H9 (cell line): ENCODE measurements around the gene CEP170B. TPM values are rescaled to one million over a fixed set of nuclear protein-coding genes. Genes with fewer than 3 reads are reported as not detected.

Experiments
- DNase-seq: peaks from one replicate; pipeline ENCODE4 v3.0.0-alpha.2; 2017
- H2AFZ ChIP-seq: one replicate; pipeline ENCODE4 v1.6.1; 2013; ENCODE audit warnings: mild to moderate bottlenecking, low read length, control low read depth, moderate library complexity
- H2AK5ac ChIP-seq: 2 replicates; pipeline ENCODE4 v1.6.1; 2013; ENCODE audit warnings: low read length, control low read depth, mixed read lengths; ENCODE audit not compliant: insufficient read length
- H2BK120ac ChIP-seq: one replicate; pipeline ENCODE4 v1.6.1; 2013; ENCODE audit warnings: low read depth, mild to moderate bottlenecking, low read length, control low read depth, inconsistent platforms; ENCODE audit not compliant: poor library complexity, severe bottlenecking
- H2BK12ac ChIP-seq: 2 replicates; pipeline ENCODE4 v1.6.1; 2013; ENCODE audit warnings: low read length, control low read depth, mixed read lengths, low read depth; ENCODE audit not compliant: insufficient read length
- H2BK15ac ChIP-seq: 2 replicates; pipeline ENCODE4 v1.6.1; 2013; ENCODE audit warnings: low read depth, low read length, control low read depth
- H2BK20ac ChIP-seq: one replicate; pipeline ENCODE4 v1.6.1; 2013; ENCODE audit warnings: low read depth, mild to moderate bottlenecking, low read length, control low read depth, inconsistent platforms; ENCODE audit not compliant: poor library complexity, severe bottlenecking
- H2BK5ac ChIP-seq: 2 replicates; pipeline ENCODE4 v1.6.1; 2013; ENCODE audit warnings: low read length, control low read depth, mixed read lengths; ENCODE audit not compliant: insufficient read length
- H3K14ac ChIP-seq: 2 replicates; pipeline ENCODE4 v1.6.1; 2013; ENCODE audit warnings: low read length, control low read depth; ENCODE audit not compliant: insufficient read depth
- H3K18ac ChIP-seq: 2 replicates; pipeline ENCODE4 v1.6.1; 2013; ENCODE audit warnings: low read depth, mild to moderate bottlenecking, mixed read lengths, low read length, control low read depth; ENCODE audit not compliant: insufficient read length
- H3K23ac ChIP-seq: 2 replicates; pipeline ENCODE4 v1.6.1; 2013; ENCODE audit warnings: low read length, control low read depth, mixed read lengths, low read depth; ENCODE audit not compliant: insufficient read length
- H3K23me2 ChIP-seq: 2 replicates; pipeline ENCODE4 v1.6.1; 2013; ENCODE audit warnings: low read depth, mild to moderate bottlenecking, mixed read lengths, low read length, control low read depth; ENCODE audit not compliant: insufficient read length, poor library complexity, severe bottlenecking
- H3K27ac ChIP-seq: 2 replicates; pipeline ENCODE4 v1.5.1; 2013; ENCODE audit warnings: low read length, control low read depth, mixed read lengths, low read depth; ENCODE audit not compliant: insufficient read length
- H3K27me3 ChIP-seq: 2 replicates; pipeline ENCODE4 v1.6.1; 2013; ENCODE audit warnings: low read length, control low read depth, inconsistent platforms; ENCODE audit not compliant: insufficient read depth
- H3K4ac ChIP-seq: 2 replicates; pipeline ENCODE4 v1.6.1; 2013; ENCODE audit warnings: low read depth, mild to moderate bottlenecking, control low read depth, inconsistent platforms, low read length, moderate library complexity
- H3K4me1 ChIP-seq: 2 replicates; pipeline ENCODE4 v1.6.1; 2013; ENCODE audit warnings: low read length, control low read depth, inconsistent platforms; ENCODE audit not compliant: insufficient read depth
- H3K4me2 ChIP-seq: 2 replicates; pipeline ENCODE4 v1.6.1; 2013; ENCODE audit warnings: low read length, control low read depth, mixed read lengths; ENCODE audit not compliant: insufficient read length, insufficient read depth
- H3K56ac ChIP-seq: 2 replicates; pipeline ENCODE4 v1.6.1; 2013; ENCODE audit warnings: low read depth, mild to moderate bottlenecking, mixed read lengths, low read length, control low read depth; ENCODE audit not compliant: insufficient read length
- H3K79me1 ChIP-seq: 2 replicates; pipeline ENCODE4 v1.6.1; 2013; ENCODE audit warnings: low read depth, mild to moderate bottlenecking, moderate library complexity, low read length, control low read depth, inconsistent platforms; ENCODE audit not compliant: insufficient read depth, poor library complexity, severe bottlenecking
- H3K79me2 ChIP-seq: 2 replicates; pipeline ENCODE4 v1.6.1; 2013; ENCODE audit warnings: low read length, control low read depth, inconsistent platforms; ENCODE audit not compliant: insufficient read depth
- H3K9ac ChIP-seq: 2 replicates; pipeline ENCODE4 v1.6.1; 2013; ENCODE audit warnings: low read length, control low read depth, mixed read lengths; ENCODE audit not compliant: insufficient read length; ENCODE audit errors: extremely low read depth
- H3K9me3 ChIP-seq: one replicate; pipeline ENCODE4 v1.6.1; 2013; ENCODE audit warnings: low read depth, low read length, inconsistent platforms; ENCODE audit not compliant: control insufficient read depth
- H3T11ph ChIP-seq: one replicate; pipeline ENCODE4 v1.6.1; 2013; ENCODE audit warnings: mild to moderate bottlenecking, low read length, control low read depth, inconsistent platforms
- H4K20me1 ChIP-seq: one replicate; pipeline ENCODE4 v1.6.1; 2013; ENCODE audit not compliant: control insufficient read depth, insufficient read length, insufficient read depth
- H4K5ac ChIP-seq: 2 replicates; pipeline ENCODE4 v1.6.1; 2013; ENCODE audit warnings: low read depth, mild to moderate bottlenecking, mixed read lengths, low read length, control low read depth; ENCODE audit not compliant: insufficient read length
- H4K8ac ChIP-seq: replicated peaks from 2 replicates; pipeline ENCODE4 v1.6.1; 2013; ENCODE audit warnings: low read length, control low read depth, mixed read lengths, low read depth; ENCODE audit not compliant: insufficient read length
- H4K91ac ChIP-seq: 2 replicates; pipeline ENCODE4 v1.6.1; 2013; ENCODE audit warnings: low read depth, mild to moderate bottlenecking, moderate library complexity, mixed read lengths, low read length, control low read depth; ENCODE audit not compliant: insufficient read length
- H3K27ac Mint-ChIP-seq, 3 experiments: 2 replicates in 2 of 3; 3 replicates in 1 of 3; pipeline ENCODE4 v1.8.0; 2020 to 2021; ENCODE audit warnings: mixed read lengths in 3 of 3, mild to moderate bottlenecking in 1 of 3, moderate library complexity in 1 of 3
- H3K27me3 Mint-ChIP-seq: 2 replicates; pipeline ENCODE4 v1.8.0; 2021; ENCODE audit warnings: low read depth, mild to moderate bottlenecking, moderate library complexity, mixed read lengths
- H3K36me3 Mint-ChIP-seq, 3 experiments: 2 replicates in 2 of 3; 3 replicates in 1 of 3; pipeline ENCODE4 v1.8.0; 2020 to 2021; ENCODE audit warnings: low read depth in 3 of 3, mixed read lengths in 3 of 3; ENCODE audit not compliant: insufficient read depth in 1 of 3
- H3K4me1 Mint-ChIP-seq, 2 experiments: 2 replicates each; pipeline ENCODE4 v1.8.0; 2020; ENCODE audit warnings: mixed read lengths in 2 of 2
- H3K4me3 Mint-ChIP-seq, 2 experiments: 2 replicates in 1 of 2; 3 replicates in 1 of 2; pipeline ENCODE4 v1.8.0; 2020 to 2021; ENCODE audit warnings: mild to moderate bottlenecking in 2 of 2, mixed read lengths in 2 of 2, moderate library complexity in 1 of 2
- H3K9me3 Mint-ChIP-seq, 2 experiments: 2 replicates in 1 of 2; 3 replicates in 1 of 2; pipeline ENCODE4 v1.8.0; 2020; ENCODE audit warnings: mild to moderate bottlenecking in 2 of 2, mixed read lengths in 2 of 2, moderate library complexity in 1 of 2
- WGBS: extraction: QIAGEN DNeasy Blood & Tissue Kit; methylation state at CpG from one replicate; pipeline ENCODE4 v1.1.7; 2013; ENCODE audit warnings: missing lambda C conversion rate, low lambda C conversion rate, mixed read lengths; ENCODE audit not compliant: insufficient read length; ENCODE audit errors: extremely low coverage; 5-methylcytosine and 5-hydroxymethylcytosine counted together
- total RNA-seq: library from RNA; stranded (reverse); gene quantifications from 2 replicates; pipeline ENCODE4 v1.2.1, GENCODE V29; 2021
- TF ChIP-seq, protein P1 (sequence below): fragments of 200-600 bp; sonication (generic); conservative IDR thresholded peaks from 3 replicates; pipeline ENCODE4 v1.8.0; 2021; ENCODE audit warnings: antibody characterized with exemption, mild to moderate bottlenecking

CEP170B gene
- total RNA-seq, 1 experiment from 2014 or later: 28.8 TPM

DNA sequence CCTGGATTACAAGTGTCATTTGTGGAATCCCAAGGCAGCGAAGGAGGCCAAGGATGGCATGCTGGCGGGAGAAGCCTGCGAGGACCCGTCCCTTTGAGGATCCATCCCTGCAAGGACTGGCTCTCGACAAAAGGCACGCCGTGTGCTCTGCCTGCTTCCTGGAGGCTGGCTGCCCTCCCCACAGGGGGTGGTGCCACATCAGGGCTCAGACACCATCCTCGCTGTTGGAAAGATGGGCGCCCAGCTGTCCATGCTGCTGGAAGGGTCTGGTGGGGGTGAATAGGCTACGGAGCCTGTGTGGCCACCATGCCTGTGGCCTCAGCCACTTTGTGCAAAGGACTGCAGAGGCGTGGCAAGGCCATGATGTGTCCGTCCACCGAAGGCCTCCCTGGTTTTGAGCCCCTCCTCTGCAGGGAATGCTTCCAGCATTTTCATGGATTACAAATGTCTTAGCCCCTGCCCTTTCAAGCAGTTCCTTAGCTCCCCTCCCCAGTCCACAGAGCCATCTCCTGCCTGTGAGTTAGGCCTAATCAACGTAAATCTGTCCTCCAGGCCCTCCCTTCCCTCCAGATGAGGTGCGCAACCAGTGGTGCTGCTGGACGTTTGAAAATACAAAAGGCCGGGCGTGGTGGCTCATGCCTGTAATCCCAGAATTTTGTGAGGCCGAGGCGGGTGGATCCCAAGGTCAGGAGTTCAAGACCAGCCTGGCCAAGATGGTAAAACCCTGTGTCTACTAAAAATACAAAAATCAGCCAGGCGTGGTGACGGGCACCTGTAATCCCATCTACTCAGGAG lies 42.0 kb upstream of the CEP170B start:
- Histone ChIP-seq H4K5ac (no peak overlapping the region), H2AK5ac (no peak overlapping the region), H4K91ac (no peak overlapping the region), H3K23me2 (peaks cover 15% of the 10 kb centered on the region), H3K9ac (no peak overlapping the region), H2BK15ac (no peak overlapping the region), H3K9me3 (no peaks in the 10 kb centered on the region), H2BK20ac (no peak overlapping the region), H3K4me1 (no peaks in the 10 kb centered on the region), H4K8ac (no peak overlapping the region), H4K20me1 (no peaks in the 10 kb centered on the region), H2BK5ac (no peak overlapping the region), H3K18ac (no peak overlapping the region), H2BK12ac (no peak overlapping the region), H2BK120ac (no peak overlapping the region), H3T11ph (no peak overlapping the region), H2AFZ (no peak overlapping the region), H3K79me1 (no peaks in the 10 kb centered on the region), H3K27me3 (peaks cover 8% of the 10 kb centered on the region; the same call in 1 of the 2 replicates), H3K4me2 (no peak overlapping the region), H3K4ac (no peak overlapping the region), H3K14ac (no peak overlapping the region), H3K79me2 (no peaks in the 10 kb centered on the region), H3K27ac (no peak overlapping the region), H3K23ac (no peak overlapping the region), H3K56ac (no peak overlapping the region)
- Mint-ChIP-seq H3K27ac (no peak overlapping the region; a peak in 1 of 7 replicates), H3K27me3 (peaks cover 37% of the 10 kb centered on the region), H3K4me1 (peaks cover 15 to 21% of the 10 kb centered on the region in 2 experiments), H3K36me3 (peaks cover 5 to 12% (median 6%) of the 10 kb centered on the region in 3 experiments; a peak in 6 of 7 replicates), H3K4me3 (no peak overlapping the region), H3K9me3 (peaks cover 10 to 12% of the 10 kb centered on the region in 2 experiments)
- TF ChIP-seq, protein P1, sequence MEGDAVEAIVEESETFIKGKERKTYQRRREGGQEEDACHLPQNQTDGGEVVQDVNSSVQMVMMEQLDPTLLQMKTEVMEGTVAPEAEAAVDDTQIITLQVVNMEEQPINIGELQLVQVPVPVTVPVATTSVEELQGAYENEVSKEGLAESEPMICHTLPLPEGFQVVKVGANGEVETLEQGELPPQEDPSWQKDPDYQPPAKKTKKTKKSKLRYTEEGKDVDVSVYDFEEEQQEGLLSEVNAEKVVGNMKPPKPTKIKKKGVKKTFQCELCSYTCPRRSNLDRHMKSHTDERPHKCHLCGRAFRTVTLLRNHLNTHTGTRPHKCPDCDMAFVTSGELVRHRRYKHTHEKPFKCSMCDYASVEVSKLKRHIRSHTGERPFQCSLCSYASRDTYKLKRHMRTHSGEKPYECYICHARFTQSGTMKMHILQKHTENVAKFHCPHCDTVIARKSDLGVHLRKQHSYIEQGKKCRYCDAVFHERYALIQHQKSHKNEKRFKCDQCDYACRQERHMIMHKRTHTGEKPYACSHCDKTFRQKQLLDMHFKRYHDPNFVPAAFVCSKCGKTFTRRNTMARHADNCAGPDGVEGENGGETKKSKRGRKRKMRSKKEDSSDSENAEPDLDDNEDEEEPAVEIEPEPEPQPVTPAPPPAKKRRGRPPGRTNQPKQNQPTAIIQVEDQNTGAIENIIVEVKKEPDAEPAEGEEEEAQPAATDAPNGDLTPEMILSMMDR: no peak
- DNase-seq: no peak
- WGBS: no CpG with 5 or more reads among the region's 22 CpGs
